Posterior cingulate gyrus (tissue), 11 donors: ENCODE results near the gene C5orf63.
"Not testable (repeated sequence)": the region's sequence is repeated elsewhere in the genome, so short reads cannot be mapped to it uniquely, and the experiment has no call there.

Source experiments
- DNase-seq, 10 donors: peaks; one replicate each; pipeline versions ENCODE4 v3.0.0 to v3.0.0-alpha.2; 2020 to 2021; ENCODE audit warnings: mixed read lengths in 3 of 10
- intact Hi-C: fragments of 100-400 bp; cut with DNase I; formaldehyde crosslinking; loops from one replicate; pipeline ENCODE4 v1.15.1; 2023

Gene C5orf63

GRCh38 chr5:127072861-127073846, at the start of gene C5orf63:
Gene C5orf63 (minus strand): TSS chr5:127073502. CDS start chr5:127058995, 14,507 bp downstream.
- intact Hi-C loops: no loop called here
- DNase-seq: peak in 8 of 10 donors; percentile 15 to 87 (median 34)

- intact Hi-C loops: no loop called here
- DNase-seq: no peak
Measured at GRCh38 chr5:127112347-127112864, 39.1 kb upstream of the C5orf63 start.

GRCh38 chr5:127111112-127111511, 37.8 kb upstream of the C5orf63 start:
- DNase-seq: no peak
- intact Hi-C loops: no loop called here

- intact Hi-C loops, DNase-seq: not testable (repeated sequence)
Measured at GRCh38 chr5:127108624-127109260, 35.4 kb upstream of the C5orf63 start.

- no peak for DNase-seq
- intact Hi-C loops: no loop called here
Measured at GRCh38 chr5:127101935-127102334, 28.6 kb upstream of the C5orf63 start.

GRCh38 chr5:127101533-127101932, 28.2 kb upstream of the C5orf63 start:
- no peak for DNase-seq
- intact Hi-C loops: no loop called here

GRCh38 chr5:127098241-127098640, 24.9 kb upstream of the C5orf63 start:
- intact Hi-C loops: no loop called here
- DNase-seq: no peak

GRCh38 chr5:127097278-127097677, 24.0 kb upstream of the C5orf63 start:
- intact Hi-C loops: no loop called here
- DNase-seq: no peak

GRCh38 chr5:127096328-127096993, 23.2 kb upstream of the C5orf63 start:
- peak in 1 of 10 donors; percentile 68 for DNase-seq
- intact Hi-C loops: no loop called here

GRCh38 chr5:127094161-127094814, 21.0 kb upstream of the C5orf63 start:
- no peak for DNase-seq
- intact Hi-C loops: no loop called here

GRCh38 chr5:127092690-127093089, 19.4 kb upstream of the C5orf63 start:
- intact Hi-C loops: no loop called here
- DNase-seq: no peak

GRCh38 chr5:127089191-127089590, 15.9 kb upstream of the C5orf63 start:
- intact Hi-C loops: no loop called here
- no peak for DNase-seq

GRCh38 chr5:127088251-127088650, 14.9 kb upstream of the C5orf63 start:
- DNase-seq: no peak
- intact Hi-C loops: no loop called here

GRCh38 chr5:127086589-127086988, 13.3 kb upstream of the C5orf63 start:
- intact Hi-C loops: no loop called here

GRCh38 chr5:127085796-127086195, 12.5 kb upstream of the C5orf63 start:
- DNase-seq: no peak
- intact Hi-C loops: no loop called here

More at GRCh38 chr5:127086589-127086988, 13.3 kb upstream of the C5orf63 start:
- no peak for DNase-seq

- intact Hi-C loops: no loop called here
- DNase-seq: no peak
Measured at GRCh38 chr5:127085371-127085770, 12.1 kb upstream of the C5orf63 start.

- intact Hi-C loops: no loop called here
- DNase-seq: no peak
Measured at GRCh38 chr5:127084656-127085055, 11.4 kb upstream of the C5orf63 start.

- intact Hi-C loops: no loop called here
- DNase-seq: no peak
Measured at GRCh38 chr5:127083711-127084110, 10.4 kb upstream of the C5orf63 start.

- no peak for DNase-seq
- intact Hi-C loops: no loop called here
Measured at GRCh38 chr5:127079994-127080491, 6.7 kb upstream of the C5orf63 start.

- intact Hi-C loops: no loop called here
- DNase-seq: no peak
Measured at GRCh38 chr5:127077366-127077765, 4.1 kb upstream of the C5orf63 start.
